Epidermal melanocyte (primary cell): ENCODE data around the gene NRN1.

Experiments
- DNase-seq: peaks from one replicate; pipeline ENCODE4 v3.0.0; 2011; ENCODE audit warnings: low spot score; ENCODE audit not compliant: insufficient read length

The NRN1 gene

DNA sequence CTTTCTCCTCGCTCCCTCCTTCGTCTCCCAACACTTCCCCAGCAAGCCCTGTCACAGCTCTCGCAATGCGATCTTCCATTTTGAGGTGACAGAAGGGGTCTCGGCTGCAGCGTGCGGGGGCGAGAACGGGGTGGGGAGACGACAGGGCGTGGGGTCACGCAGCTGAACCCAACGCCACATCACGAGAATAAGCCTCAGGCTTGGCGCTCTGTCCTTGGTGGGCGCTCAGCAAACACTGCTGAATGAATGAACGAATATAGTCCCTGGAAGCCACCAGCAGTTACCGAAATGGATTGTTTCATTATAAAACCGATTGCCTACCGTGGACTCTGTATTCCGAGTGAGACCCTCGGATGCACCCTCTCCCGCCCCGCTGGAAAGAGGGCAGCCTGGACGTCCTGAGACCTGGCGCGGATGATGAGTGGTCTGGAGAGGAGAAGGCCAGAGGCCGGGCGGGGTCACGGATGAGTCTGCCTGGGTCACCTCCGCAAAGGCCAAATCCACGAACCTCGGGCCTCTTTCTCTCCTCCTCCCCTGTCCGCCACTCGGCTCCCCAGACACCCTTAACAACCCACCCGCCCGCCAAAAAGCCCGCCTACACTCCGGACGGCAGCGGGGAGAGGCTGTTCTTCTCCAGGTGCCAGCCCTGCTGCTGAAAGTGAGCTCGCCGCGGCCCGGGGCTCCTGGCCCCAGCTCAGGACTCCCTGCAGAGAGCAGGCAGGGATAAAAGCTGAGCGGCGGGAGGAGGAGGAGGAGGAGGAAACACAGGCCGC is 3.7 kb downstream of the NRN1 start:
- DNase-seq: no peak

DNA sequence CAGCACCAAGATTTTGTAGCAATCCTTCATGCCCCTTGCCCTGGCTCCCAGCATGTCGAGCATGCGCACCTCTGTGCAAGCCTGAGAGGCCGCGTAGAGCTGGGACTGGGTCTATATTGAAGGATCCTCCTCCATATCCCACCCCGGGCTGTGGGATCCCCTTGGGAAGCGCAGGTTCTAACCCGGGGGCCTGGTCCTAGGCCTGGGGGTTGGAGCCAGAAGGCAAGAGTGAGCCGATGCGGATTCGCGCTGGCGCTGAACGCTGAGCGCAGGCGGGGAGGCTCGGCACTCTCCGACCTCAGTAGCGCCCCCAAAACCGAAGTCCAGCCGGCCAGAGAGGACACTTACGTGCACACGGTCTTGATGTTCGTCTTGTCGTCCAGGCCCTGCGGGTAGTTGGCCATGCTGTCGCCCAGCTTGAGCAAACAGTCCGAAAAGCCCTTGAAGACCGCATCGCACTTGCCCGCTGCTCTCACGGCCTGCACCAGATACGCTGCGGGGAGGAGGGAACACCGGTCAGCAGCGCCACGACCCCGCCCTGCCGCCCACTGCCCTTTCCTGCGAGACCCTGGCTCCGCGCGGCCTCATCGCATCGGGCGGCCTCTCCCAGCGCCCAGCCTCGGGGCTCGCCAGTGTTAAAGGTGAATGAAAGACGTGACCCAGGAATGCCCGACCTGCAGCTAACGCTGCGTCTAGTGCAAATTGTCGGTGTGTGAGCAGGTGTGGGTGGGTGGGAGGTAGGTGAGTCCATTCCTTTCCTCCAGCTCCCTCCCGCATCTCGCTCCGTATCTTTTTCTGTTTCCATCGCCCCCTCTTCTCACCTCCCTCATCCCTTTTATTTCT is 4.5 kb downstream of the NRN1 start:
- no peak for DNase-seq

DNA sequence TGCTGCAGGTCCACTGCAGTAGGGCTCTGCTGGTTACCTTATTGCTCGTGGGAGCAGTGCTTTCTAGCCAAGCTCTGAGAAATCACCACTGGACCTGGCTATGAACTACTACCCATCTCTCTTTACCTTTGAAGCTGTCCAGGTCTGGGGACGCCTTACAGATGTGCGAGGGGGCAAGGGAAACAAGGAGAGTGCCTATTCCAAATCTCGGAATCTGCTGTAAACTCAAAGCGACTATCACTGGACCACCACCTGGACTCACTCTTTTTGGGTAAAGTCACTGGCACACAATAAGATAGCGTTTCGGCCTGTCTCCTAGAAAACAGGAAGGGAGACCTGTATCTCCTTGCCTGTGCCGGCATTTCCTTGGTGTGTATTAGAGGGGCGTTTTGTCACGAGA is 5.3 kb downstream of the NRN1 start:
- DNase-seq: no peak

DNA sequence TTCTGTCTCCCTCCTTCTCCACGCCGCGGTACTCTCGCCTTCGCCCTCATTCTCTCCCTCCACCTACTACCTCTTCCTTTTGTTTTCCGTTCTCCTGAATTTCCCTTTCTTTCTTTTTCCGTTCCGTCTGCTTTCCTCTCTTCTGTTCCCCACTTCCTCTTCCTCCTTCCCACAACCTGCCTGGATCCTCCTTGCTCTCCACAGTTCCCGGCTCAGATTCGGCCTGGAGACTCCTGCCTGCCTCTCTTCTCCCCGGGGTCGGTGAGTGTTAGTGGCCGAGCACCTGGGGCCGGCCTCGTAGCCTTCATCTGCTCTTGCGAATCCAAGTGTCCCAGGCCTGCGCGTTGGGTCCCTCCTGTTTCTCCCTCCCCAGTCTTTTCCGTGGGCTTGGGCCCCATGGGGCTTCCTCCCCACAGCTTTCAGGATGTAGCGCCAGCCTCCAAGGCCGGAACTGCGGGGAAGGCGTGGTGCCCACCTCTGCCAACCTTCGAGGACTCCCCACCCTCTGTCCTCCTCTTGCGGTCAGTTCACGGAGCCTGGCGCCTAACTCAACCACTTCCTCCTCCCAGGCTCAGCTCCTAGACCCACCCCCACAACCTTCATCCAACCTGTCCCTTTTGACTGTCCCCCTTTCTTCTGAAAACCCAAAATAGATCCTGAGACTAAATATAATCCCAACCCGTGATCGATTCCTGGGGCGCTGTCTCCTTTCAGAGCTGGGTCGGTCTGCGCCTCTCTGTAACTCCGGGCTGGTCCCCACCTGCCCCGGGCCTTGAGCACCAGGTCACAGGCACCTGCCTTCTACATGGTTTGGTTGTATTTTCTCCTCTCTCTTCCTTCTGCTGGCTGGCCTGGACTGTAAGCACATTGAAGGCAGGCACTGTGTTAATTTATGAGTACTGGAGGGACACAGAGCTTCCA is 6.8 kb downstream of the NRN1 start:
- DNase-seq: no peak

DNA sequence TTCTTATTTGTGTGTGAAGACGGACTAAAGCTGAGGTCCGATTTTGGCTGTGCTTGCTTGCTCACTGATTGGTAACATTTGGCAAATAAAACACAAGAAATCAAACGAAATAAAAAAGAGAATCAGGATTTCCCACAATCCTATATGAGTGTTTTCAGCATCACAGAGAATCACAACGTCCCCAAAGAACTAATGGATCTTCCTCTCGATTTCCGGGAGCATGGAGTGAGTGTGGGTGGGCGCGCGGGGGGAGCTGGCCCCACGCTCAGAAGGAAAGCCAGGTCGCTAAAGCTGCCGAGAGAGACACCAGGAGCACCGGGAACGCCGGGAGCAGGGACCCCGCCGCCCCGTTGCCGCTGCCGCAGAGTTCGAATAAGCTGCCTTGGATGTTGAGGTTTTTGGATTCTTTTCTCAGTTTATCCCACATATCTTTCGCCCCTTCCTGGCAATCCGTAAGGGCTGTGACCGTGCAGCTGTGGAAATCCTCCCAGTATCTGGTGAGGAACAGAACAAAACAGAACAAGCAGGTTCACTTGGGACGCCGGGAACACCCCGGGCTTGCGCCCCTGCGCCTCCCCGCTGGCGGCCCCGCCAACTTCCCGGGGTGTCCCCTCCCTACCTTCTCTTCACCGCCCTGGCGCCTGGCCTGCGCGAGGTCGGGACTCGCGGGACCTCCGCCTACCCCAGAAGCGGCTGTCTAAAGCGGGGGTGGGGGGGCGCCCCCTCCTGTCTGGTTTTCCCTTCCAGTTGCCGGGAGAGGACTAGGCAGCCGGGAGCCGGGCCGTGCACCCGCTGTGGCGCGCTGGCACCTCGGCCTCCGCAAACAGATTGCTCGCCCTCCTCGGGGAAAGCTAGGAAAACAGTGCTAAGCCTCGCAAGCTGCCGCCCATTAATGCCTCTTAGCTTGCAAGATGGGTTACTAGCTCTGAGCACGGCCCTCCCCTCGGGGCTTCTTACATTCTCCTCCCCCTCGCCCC is 7.7 kb downstream of the NRN1 start:
- DNase-seq: no peak

DNA sequence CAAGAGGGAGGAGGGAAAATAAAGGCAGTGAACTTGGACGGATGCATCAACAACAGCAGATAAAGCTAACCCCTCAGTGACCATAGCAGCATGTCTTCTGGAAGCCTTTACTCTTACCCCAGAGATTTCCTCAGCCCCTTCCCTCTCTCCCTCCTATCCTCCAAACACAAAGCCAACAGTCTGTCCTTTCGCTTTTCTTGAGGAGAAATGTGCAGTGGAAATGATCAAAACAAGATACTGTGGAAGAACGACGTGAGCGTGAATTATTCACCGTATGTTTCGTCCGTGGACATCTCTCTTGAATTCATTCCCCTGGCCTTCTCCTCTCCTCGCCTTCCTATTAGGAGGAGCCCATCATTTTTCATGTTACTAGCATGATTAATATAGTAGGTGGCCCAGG is 8.5 kb downstream of the NRN1 start:
- no peak for DNase-seq

DNA sequence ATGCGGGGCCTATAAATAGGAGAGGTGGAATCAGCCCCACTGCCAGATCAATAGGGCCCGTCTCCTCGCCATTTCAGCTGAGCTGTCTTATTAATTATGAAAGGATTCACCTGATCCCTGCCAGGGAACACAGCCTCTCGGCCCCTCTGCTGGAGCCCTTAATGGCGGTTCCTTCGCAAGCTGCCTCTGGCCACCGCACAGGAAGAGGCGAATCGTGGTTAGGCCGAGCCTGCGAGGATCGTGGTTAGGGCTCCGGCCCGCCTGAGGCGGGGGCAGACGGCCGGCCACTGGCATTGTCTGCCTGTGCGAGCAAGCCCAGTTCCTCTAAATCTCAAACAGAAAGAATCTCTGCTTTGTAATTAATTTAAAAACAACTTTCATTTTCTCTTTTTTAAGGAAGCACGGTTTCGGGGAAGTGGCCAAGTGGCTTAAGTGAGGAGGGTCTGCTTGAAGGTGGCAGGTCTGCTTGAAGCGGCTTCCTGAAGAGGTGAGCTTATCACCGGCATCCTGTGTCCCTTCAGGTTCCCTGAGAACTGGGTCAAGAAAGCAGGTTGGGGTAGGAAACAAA is 9.2 kb downstream of the NRN1 start:
- DNase-seq: no peak

DNA sequence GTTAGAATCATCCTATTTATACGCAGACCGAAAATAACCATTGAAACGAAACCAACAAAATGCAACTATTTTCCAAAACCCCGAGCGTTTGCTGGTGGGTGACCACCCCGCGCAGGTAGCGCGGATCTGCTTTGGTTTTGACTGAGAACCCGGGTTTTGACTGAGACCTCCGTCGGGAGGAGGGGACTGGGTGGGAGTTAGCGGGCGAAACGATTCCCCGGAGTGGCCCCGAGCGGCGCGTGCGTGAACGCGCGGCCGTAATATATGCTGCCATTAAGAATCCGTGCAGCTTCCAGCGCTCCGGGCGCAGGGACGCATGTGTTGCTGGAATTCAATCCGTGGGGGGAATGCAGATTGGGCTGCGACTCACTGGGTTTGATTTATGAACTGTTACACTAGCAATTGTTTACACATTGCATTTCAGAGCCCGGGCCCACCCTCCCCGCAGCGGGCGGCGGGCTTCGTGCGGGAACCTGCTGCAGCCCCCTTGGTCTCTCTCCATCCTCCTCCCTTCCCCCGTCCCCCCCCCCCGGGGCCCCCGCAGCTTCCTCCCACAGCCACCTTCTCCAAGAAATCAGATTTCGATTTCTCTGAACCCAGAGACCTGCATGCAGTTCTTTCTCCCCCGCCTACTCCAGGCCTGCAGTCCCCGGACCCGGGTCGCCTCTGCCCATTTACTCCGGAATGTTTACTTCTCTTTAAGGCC is 9.9 kb downstream of the NRN1 start:
- no peak for DNase-seq

DNA sequence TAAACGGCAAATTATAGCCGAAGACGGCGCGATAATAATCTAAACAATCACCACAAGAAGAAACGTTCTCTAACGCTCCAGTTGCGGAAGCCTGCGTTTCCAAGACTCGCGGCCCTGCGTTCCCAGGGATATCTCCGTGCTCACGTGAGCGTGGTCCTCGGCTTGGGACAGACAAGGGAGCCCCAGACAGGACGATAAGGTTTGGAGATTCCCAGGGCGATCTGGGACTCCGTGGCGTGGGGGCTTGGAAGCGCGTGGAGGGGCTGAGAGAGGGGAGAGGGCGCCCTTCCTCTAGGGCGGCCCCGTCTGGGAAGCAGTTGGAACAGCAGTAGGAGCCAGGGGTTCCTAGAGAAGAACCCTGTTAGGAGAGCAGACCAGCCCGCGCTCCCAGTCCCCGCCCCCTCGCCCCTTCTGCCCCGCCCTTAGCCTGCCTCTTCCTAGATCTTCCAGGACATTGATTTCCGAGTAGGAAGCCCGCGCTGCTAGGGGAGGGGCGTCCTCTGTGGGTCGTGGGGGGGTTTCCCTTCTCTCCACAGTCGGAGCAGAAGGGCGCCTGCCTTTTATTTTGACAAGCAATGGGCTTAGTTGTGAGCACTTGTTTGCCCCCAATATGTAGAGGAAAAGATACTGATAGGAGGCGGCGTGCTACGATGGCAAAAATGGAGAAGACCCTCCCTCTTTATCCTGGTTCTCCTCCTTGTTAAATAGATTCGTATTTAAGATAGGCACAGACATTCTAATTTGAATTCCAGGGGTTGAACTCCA is 10.6 kb downstream of the NRN1 start:
- no peak for DNase-seq

DNA sequence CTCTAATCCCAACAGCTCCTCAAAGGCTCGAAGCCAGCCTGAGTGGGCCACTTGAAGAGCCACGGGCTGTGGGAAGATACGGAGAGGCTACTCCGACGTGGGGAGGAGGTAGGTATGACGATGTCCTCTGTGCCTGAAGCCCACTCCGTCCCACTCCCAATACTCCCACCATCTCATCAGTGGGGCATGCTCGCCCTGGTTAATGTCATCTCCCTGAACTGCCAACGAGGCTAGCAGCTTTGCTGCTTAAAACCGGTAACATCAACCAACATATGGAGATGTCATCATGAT is 11.1 kb downstream of the NRN1 start:
- no peak for DNase-seq

DNA sequence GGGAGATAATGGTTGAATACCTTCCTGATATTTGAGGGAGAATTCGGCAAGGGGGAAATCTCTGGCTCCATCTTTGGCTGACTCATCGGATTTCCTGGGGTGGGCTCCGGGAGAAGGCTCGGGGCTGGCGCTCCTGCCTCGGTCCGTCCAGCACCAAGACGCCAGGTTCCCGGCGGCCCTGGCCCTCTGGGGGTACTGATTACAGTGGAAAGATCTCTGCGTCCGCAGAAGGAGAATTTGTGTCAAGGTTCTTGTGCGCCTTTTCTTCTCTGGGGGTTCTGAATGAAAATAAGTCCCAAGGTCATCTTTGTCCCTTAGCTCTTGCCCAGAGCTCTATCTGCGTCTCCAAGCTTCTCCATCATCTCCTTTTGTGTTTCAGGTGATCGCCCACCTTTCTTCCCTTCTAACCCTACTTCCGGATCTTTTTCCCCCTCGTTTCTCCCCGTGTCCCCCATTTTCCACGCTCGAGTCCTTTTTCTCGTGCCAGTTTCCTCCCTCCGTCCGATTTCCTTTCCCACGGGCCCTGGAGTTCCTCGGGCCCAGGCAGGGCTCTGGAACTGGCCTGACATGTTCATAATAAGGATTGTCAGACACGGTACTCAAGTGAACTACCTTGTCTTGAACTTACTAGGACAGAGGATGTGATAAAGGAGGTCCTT is 11.6 kb downstream of the NRN1 start:
- DNase-seq: no peak

DNA sequence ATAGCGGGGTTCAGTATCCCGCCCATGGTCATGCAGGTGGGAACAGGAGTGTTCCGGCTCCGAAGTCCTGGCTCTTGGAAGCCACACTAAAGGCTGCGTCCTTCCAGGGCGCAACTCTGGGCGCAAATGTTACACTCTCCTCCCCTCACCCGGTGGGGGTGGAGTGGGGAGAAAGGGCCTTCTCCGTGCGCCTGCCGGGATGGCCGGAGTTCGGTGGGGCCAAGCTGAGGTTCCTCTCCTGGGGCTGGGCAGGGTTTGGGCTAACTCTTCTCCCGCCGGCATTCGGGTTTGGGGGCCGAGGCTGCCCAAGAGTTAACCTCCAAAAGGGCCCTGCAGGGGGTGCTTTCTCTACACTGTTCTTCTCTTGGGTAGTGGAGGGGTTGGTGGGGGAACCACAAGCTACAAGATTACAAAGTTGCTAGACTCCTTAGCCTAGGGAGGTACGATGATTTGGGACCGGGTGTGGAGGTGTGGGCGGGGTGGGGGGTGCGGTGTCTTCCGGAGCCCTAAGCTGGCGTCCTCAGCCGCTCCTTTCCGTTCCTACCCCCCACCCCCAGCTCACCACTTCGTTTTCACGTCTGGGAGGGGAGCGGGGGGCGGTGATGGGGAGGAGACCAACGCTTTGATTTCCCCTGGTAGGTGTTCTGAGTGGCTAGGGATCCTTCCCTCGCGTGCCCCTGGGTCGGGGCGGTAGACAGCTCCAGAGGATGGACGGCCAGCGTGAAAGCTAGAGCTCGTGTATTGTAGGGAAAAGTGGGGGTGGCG is 12.3 kb downstream of the NRN1 start:
- no peak for DNase-seq

DNA sequence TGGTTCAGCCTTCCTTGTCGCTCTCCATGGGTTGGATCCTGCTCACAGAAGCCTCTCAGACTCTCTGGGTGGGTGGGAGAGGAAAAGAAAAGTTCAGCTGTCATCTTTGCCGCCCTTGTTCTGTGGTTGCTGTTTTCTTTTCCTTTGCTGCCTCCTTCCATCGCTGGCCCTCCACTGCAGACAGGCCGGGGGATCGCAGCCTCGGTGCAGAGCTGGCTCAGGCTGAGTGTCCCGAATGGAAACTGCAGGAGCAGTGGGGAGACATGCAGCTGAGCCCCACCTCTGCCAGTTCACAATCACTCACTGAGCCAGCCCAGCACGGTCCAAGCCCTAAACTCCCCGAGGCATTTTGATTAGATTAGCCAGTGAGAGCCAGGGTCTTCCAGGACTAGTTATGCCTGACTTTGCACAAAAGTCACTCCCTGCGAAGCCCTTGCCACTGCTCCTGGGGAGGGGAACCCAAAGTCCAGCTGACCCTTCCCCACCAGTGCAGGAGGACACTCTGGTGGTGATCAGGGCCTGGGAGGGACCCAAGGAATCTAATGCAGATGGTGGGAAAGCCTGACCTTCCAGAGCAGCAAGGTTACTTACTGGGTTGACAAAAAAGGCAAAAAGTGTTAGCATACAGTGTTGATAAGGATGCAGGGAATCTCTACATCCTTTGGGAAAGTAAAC is 14.0 kb downstream of the NRN1 start:
- DNase-seq: no peak

DNA sequence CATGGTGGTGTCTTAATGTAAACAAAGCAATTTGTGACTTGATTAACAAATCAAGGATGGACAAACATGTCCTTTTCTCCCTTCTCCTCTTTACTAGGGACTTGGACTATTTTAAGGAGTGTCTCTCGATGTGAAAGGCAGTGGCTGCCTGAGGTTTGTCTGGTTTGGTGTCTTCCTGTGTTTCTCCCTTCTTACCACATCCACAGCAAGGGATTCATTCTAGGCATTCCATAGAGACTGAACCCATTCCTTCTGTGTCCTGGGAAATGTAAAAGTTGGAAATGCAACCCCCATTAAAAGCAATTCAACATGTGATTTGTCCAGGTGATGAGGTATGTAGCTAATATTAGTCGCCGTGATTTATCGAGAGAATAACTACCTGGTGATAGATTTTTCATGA is 15.9 kb downstream of the NRN1 start:
- DNase-seq: no peak

DNA sequence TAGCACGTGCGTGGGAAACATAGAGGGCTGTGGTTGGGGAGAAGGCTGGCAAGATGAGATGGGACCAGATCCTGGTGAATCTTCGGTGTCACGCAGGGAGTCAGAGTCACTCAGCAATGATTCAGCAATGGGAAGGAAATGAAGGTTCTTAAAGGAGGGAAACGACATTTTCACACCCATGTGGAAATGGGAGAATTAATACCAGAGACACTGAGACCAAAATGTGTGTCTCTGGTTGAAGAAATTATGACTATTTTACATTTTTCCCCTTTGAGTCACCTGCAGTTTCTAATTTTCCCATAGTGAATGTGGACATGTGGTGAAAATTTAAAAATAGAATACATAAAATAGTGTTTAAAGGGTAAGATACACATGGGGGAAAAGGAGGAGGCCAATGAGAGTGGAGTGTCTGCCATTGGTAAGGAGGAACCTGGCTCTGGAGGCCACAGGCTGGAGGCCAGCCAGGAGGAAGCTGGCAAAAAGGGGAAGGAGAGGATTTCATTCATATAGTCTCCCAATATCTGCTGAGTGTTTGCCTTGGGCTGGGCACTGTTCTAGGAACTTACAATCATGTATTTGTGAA is 17.5 kb downstream of the NRN1 start:
- no peak for DNase-seq

DNA sequence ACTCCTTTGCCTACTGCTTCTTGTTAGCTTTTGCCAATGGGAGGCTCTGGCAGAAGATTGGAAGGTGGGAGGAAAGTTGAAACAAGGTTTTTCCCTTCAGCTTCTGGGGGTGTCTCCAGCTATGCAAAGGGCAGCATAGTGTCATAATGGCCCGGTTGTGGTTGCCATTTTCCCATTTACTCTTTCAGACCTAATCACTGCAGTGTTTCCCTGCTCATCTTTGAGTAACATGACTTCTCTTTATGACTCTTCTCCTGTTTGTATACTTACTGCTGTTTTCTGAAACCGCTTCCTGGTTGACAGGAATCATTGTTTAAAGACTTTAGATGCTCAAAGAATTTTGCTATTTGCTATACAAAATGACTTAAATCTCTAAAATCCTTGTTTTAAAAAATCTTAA is 19.9 kb downstream of the NRN1 start:
- no peak for DNase-seq
